ENCODE data around the gene MYD88.
"Not testable (repeated sequence)": the region's sequence is repeated elsewhere in the genome, so short reads cannot be mapped to it uniquely, and the experiment has no call there.

The MYD88 gene

GRCh38 chr3:38127611-38128302 is 10.7 kb upstream of the MYD88 start:
- DNase-seq, result no peak

GRCh38 chr3:38128303-38128655 is 10.2 kb upstream of the MYD88 start:
- DNase-seq, result no peak

GRCh38 chr3:38129058-38129457 is 9.4 kb upstream of the MYD88 start:
- DNase-seq, result no peak

- DNase-seq, result no peak
Observed at GRCh38 chr3:38130631-38131065, 7.8 kb upstream of the MYD88 start.

GRCh38 chr3:38131621-38132369 is 6.7 kb upstream of the MYD88 start:
- no peak for DNase-seq

GRCh38 chr3:38133209-38133556 is 5.3 kb upstream of the MYD88 start:
- no peak for DNase-seq

GRCh38 chr3:38133557-38134405 is 4.7 kb upstream of the MYD88 start:
- no peak for DNase-seq

GRCh38 chr3:38134517-38135143 is 3.8 kb upstream of the MYD88 start:
- not testable (repeated sequence) for DNase-seq

- DNase-seq, result peak; percentile 39
Observed at GRCh38 chr3:38135621-38136277, 2.7 kb upstream of the MYD88 start.

- DNase-seq, result peak; percentile 27
Observed at GRCh38 chr3:38136393-38136776, 2.1 kb upstream of the MYD88 start.

GRCh38 chr3:38136777-38137614 is 1.5 kb upstream of the MYD88 start, which contains the start of gene ACAA1:
TSS of gene ACAA1 (minus strand) at chr3:38137127. CDS start at chr3:38137035, 92 bp downstream.
- DNase-seq, result peak; percentile 99

GRCh38 chr3:38137615-38138348 is 679 bp upstream of the MYD88 start:
- peak; percentile 29 for DNase-seq

- DNase-seq, result no peak
Observed at GRCh38 chr3:38139191-38139590, 730 bp downstream of the MYD88 start.

GRCh38 chr3:38139652-38140051 is 1.2 kb downstream of the MYD88 start:
- no peak for DNase-seq

GRCh38 chr3:38140326-38141172 is 2.1 kb downstream of the MYD88 start:
- DNase-seq, result no peak

GRCh38 chr3:38141173-38141951 is 2.9 kb downstream of the MYD88 start:
- DNase-seq, result no peak

GRCh38 chr3:38141952-38142273 is 3.5 kb downstream of the MYD88 start:
- DNase-seq, result no peak

GRCh38 chr3:38142959-38143358 is 4.5 kb downstream of the MYD88 start:
- DNase-seq, result no peak

- no peak for DNase-seq
Observed at GRCh38 chr3:38143511-38143910, 5.0 kb downstream of the MYD88 start.
